ENCODE results near the gene MLXIP.

DNA sequence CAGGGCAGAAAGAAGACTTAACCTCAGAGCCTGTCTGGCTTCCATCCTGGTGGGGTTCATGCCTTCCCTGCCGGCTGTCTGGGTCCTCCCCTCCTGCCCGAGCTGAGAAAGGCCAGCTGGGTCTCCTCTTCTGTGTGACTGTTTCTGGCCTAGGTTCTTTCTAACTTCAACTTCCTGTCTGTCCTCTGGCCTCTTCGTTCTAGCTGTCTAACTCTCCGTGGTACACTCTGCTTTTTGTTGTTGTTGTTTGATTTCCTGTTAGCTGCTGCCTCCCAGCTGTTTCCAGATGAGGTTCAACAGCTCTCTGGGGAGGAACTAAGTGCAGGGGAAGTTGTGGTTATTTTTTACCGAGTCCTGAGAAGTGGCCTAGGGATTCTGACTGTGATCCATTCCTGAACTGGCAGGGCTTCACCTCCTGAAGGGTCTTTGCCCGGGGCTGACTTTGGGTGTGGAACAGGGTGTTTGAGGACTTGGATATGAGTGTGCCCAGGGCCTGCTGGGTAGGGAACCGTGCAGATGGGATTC is 3.2 kb downstream of the MLXIP start:
- TF ChIP-seq, protein P1, sequence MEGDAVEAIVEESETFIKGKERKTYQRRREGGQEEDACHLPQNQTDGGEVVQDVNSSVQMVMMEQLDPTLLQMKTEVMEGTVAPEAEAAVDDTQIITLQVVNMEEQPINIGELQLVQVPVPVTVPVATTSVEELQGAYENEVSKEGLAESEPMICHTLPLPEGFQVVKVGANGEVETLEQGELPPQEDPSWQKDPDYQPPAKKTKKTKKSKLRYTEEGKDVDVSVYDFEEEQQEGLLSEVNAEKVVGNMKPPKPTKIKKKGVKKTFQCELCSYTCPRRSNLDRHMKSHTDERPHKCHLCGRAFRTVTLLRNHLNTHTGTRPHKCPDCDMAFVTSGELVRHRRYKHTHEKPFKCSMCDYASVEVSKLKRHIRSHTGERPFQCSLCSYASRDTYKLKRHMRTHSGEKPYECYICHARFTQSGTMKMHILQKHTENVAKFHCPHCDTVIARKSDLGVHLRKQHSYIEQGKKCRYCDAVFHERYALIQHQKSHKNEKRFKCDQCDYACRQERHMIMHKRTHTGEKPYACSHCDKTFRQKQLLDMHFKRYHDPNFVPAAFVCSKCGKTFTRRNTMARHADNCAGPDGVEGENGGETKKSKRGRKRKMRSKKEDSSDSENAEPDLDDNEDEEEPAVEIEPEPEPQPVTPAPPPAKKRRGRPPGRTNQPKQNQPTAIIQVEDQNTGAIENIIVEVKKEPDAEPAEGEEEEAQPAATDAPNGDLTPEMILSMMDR (conservative IDR thresholded peaks at IDR 0.05; ENCODE audit: low read depth, low read length), result no peak
- TF ChIP-seq MAZ (IDR thresholded peaks at IDR 0.05; ENCODE audit: borderline replicate concordance, low read depth, low read length) (no peak), RCOR1 (IDR thresholded peaks at IDR 0.05; ENCODE audit: insufficient replicate concordance, low read length) (no peak), CEBPB (IDR thresholded peaks at IDR 0.05; ENCODE audit: low read depth, low read length) (no peak), POLR2A (IDR thresholded peaks at IDR 0.05; ENCODE audit: low read depth, low read length) (no peak), SMC3 (IDR thresholded peaks at IDR 0.05; ENCODE audit: low read depth, low read length) (no peak)
- TF ChIP-seq, protein P2, sequence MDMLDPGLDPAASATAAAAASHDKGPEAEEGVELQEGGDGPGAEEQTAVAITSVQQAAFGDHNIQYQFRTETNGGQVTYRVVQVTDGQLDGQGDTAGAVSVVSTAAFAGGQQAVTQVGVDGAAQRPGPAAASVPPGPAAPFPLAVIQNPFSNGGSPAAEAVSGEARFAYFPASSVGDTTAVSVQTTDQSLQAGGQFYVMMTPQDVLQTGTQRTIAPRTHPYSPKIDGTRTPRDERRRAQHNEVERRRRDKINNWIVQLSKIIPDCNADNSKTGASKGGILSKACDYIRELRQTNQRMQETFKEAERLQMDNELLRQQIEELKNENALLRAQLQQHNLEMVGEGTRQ (IDR thresholded peaks at IDR 0.05; ENCODE audit: low read depth, low read length), result no peak

Data from IMR-90 (cell line).